Smooth muscle cell (in vitro differentiated cells): ENCODE measurements around the gene SIGLEC11. TPM values are rescaled to one million over a fixed set of nuclear protein-coding genes. Genes with fewer than 3 reads are reported as not detected.

ENCODE experiments used
- DNase-seq: peaks from one replicate; lab custom pipeline; 2025; ENCODE audit not compliant: unreplicated experiment; lab: John Stamatoyannopoulos, UW
- H2AFZ ChIP-seq: fragments of 200-600 bp; sonication (generic); 2 replicates; pipeline ENCODE4 v1.6.0; 2016; ENCODE audit warnings: antibody characterized with exemption, low read depth, mild to moderate bottlenecking
- H3F3A ChIP-seq: fragments of 200-600 bp; sonication (generic); 2 replicates; pipeline ENCODE4 v1.6.0; 2017; ENCODE audit warnings: antibody characterized with exemption, low read depth
- H3K27ac ChIP-seq: fragments of 200-600 bp; sonication (generic); 2 replicates; pipeline ENCODE4 v1.5.1; 2016; ENCODE audit warnings: low read depth, mild to moderate bottlenecking
- H3K27me3 ChIP-seq: fragments of 200-600 bp; sonication (generic); 2 replicates; pipeline ENCODE4 v1.6.1; 2016; ENCODE audit warnings: low read depth, mild to moderate bottlenecking
- H3K36me3 ChIP-seq: fragments of 200-600 bp; sonication (generic); 2 replicates; pipeline ENCODE4 v1.5.1; 2016; ENCODE audit warnings: low read depth
- H3K4me1 ChIP-seq: fragments of 200-600 bp; sonication (generic); 2 replicates; pipeline ENCODE4 v1.5.1; 2016; ENCODE audit warnings: low read depth
- H3K4me2 ChIP-seq: fragments of 200-600 bp; sonication (generic); 2 replicates; pipeline ENCODE4 v1.6.0; 2016; ENCODE audit warnings: mild to moderate bottlenecking
- H3K4me3 ChIP-seq: fragments of 200-600 bp; sonication (generic); 2 replicates; pipeline ENCODE4 v1.5.1; 2016; ENCODE audit warnings: mild to moderate bottlenecking
- H3K79me2 ChIP-seq: fragments of 200-600 bp; sonication (generic); 2 replicates; pipeline ENCODE4 v1.6.0; 2016; ENCODE audit warnings: low read depth, mild to moderate bottlenecking
- H3K9ac ChIP-seq: fragments of 200-600 bp; sonication (generic); 2 replicates; pipeline ENCODE4 v1.6.0; 2016; ENCODE audit warnings: low read depth
- H3K9me3 ChIP-seq: fragments of 200-600 bp; sonication (generic); replicated peaks from 2 replicates; pipeline ENCODE4 v1.5.1; 2016; ENCODE audit warnings: low read depth
- H4K20me1 ChIP-seq: fragments of 200-600 bp; sonication (generic); 2 replicates; pipeline ENCODE4 v1.6.0; 2016; ENCODE audit warnings: low read depth
- WGBS: methylation state at CpG from one replicate; pipeline ENCODE4 v1.1.7; 2016; ENCODE audit warnings: low lambda C conversion rate; 5-methylcytosine and 5-hydroxymethylcytosine counted together
- polyA plus RNA-seq: library from polyadenylated mRNA; unstranded; fragments of >200 nt; fragmentation: Nextera tagmentation; extraction: Ambion mirVana; gene quantifications from 2 replicates; pipeline ENCODE4 v1.2.1, GENCODE V29; 2016
- total RNA-seq: library from RNA; depleted of rRNA; stranded (reverse); fragments of >200 nt; gene quantifications from 2 replicates; pipeline ENCODE4 v1.2.3, GENCODE V29; 2014
- TF ChIP-seq, protein P1 (sequence below): fragments of 200-600 bp; sonication (generic); IDR thresholded peaks from 2 replicates; pipeline ENCODE4 v1.5.1; 2017; ENCODE audit warnings: borderline replicate concordance, mild to moderate bottlenecking, antibody characterized with exemption; ENCODE audit not compliant: insufficient read depth, poor library complexity, severe bottlenecking

SIGLEC11 gene
- total and polyA plus RNA-seq, 2 experiments from 2014 or later: not detected

DNA sequence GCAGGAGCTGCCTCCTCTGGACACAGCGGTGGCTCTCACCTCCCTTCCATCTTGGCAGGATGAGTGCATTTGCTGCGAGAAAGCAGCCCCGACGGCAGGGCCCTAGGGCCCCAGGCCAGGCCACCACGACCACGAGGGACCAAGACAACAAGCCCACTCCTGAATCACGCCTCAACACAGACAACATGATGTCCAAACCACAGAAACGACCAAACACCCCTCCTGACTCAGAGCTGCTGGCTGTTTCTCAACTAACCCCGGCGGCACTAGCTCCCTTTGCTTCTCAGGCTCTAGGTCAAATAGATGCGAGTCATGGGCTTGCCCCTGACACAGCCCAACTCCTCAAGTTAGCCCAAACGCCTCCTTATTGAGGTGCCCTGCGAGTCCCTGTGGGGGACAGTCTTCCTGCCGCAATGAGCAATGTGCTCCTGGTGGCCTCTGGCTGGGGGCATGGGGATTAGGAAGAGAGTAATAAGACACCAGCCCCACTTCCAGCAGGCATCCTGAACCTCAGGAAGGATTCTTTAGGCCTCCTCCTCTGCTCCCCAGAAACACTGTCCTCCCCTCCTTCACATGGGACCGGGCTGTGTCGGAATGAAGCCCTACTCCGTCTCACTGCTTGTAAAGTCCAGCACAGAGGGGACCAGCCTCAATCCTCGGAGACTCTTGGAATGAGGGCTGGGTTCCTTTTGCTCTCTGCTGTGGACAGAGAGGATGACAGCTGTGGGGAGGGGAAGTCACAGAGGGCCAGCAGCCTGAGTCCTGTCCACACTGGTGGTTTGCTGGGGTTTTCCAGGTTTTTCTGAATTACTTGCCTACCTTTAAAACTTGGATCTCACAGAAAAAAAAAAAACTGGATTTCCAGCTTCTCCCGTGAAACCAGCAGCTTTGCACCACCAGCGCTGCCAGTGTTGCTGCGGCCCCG lies 38.8 kb downstream of the SIGLEC11 start:
- H4K20me1 ChIP-seq: peaks cover 87% of the 10 kb centered on the region
- peak overlapping the region; percentile 25 for H3K27ac ChIP-seq
- H3F3A ChIP-seq: no peaks in the 10 kb centered on the region
- peaks cover 60% of the 10 kb centered on the region for H3K79me2 ChIP-seq
- H3K4me1 ChIP-seq: no peaks in the 10 kb centered on the region
- no peak overlapping the region for H3K4me3 ChIP-seq
- H3K36me3 ChIP-seq: no peaks in the 10 kb centered on the region
- WGBS: 70% methylated on average over 22 of the region's 22 CpGs
- no peaks in the 10 kb centered on the region for H3K27me3 ChIP-seq
- no peaks in the 10 kb centered on the region for H3K9me3 ChIP-seq
- no peak overlapping the region for H3K9ac ChIP-seq
- DNase-seq: no peak
- H3K4me2 ChIP-seq: no peak overlapping the region
- H2AFZ ChIP-seq: no peak overlapping the region
- TF ChIP-seq, protein P1, sequence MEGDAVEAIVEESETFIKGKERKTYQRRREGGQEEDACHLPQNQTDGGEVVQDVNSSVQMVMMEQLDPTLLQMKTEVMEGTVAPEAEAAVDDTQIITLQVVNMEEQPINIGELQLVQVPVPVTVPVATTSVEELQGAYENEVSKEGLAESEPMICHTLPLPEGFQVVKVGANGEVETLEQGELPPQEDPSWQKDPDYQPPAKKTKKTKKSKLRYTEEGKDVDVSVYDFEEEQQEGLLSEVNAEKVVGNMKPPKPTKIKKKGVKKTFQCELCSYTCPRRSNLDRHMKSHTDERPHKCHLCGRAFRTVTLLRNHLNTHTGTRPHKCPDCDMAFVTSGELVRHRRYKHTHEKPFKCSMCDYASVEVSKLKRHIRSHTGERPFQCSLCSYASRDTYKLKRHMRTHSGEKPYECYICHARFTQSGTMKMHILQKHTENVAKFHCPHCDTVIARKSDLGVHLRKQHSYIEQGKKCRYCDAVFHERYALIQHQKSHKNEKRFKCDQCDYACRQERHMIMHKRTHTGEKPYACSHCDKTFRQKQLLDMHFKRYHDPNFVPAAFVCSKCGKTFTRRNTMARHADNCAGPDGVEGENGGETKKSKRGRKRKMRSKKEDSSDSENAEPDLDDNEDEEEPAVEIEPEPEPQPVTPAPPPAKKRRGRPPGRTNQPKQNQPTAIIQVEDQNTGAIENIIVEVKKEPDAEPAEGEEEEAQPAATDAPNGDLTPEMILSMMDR: no peak

DNA sequence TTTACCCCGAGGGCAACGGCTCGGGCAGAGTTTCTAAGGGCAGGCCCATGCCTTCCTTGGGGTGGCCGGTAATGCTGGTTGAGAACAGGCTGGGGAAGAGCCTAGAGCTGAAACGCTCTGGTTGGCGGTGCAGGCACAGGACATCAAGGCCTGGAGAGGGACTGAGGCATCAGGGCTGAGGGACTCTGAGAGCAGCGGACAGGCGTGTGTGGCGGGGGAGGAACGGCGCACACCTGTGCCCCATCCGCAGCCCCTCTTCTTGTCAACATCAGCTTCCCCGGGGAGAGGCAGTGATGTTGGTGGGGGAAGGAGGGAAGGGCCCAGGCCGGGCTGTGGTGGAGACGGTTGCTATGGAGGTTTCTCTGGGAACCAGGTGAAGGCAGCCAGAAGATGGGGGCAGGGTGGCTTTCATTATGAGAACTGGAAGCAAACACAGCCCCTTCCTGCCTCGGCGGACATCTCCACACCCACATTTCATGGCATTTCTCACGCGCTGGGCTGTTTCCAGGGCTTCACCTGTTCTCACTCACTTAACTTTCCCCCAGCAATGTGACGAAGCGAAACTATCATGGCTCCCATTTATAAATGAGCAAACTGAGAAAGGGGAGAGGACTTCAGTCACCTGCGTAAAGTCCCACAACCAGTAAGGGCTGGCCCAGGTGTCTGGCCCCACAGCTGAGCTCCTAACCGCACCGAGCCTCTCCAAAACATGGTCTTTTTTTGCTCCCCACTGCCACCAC lies 40.2 kb downstream of the SIGLEC11 start:
- Histone ChIP-seq H3K9ac (no peak overlapping the region), H3K9me3 (no peaks in the 10 kb centered on the region), H3K4me2 (no peak overlapping the region), H3K79me2 (peaks cover 46% of the 10 kb centered on the region), H4K20me1 (peaks cover 83% of the 10 kb centered on the region), H3K27me3 (no peaks in the 10 kb centered on the region), H3K4me3 (no peak overlapping the region), H2AFZ (no peak overlapping the region), H3K4me1 (no peaks in the 10 kb centered on the region), H3K36me3 (no peaks in the 10 kb centered on the region), H3K27ac (no peak overlapping the region), H3F3A (no peaks in the 10 kb centered on the region)
- TF ChIP-seq, protein P1: no peak
- DNase-seq: no peak
- 97% methylated on average over 24 of the region's 24 CpGs for WGBS

DNA sequence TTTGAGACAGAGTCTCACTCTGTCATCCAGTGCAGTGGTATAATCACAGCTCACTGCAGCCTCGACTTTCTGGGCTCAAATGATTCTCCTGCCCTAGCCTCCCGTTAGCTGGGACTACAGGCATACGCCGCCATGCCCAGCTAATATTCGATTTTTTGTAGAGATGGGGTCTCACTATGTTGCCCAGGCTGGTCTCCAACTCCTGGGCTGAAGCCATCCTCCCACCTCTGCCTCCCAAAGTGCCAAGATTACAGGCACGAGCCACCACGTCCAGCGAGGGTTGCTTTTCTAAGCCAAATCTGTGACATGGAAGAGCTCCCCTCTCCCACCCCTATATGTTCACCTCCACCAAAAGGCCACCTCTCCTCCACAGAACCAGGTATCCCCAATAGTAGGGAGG lies 42.9 kb downstream of the SIGLEC11 start:
- WGBS: 95% methylated on average over 8 of the region's 8 CpGs
- no peak overlapping the region for H2AFZ ChIP-seq
- TF ChIP-seq, protein P1: no peak

More for the DNA sequence above, 42.9 kb downstream of the SIGLEC11 start:
- Histone ChIP-seq H3K4me3 (no peak overlapping the region), H3K4me2 (no peak overlapping the region), H3K36me3 (no peaks in the 10 kb centered on the region), H3K4me1 (no peaks in the 10 kb centered on the region), H3K27ac (no peak overlapping the region), H3K27me3 (no peaks in the 10 kb centered on the region), H3K79me2 (peaks cover 28% of the 10 kb centered on the region), H3K9ac (no peak overlapping the region), H4K20me1 (peaks cover 79% of the 10 kb centered on the region), H3K9me3 (no peaks in the 10 kb centered on the region), H3F3A (no peaks in the 10 kb centered on the region)
- no peak for DNase-seq
